ENCODE measurements around the gene PDLIM5.
"Not testable (repeated sequence)": the region's sequence is repeated elsewhere in the genome, so short reads cannot be mapped to it uniquely, and the experiment has no call there.

PDLIM5 gene

GRCh38 chr4:94660614-94661013 lies 208.9 kb downstream of the PDLIM5 start:
- no peaks in the 10 kb centered on the region for H3K27me3 ChIP-seq
- no peak overlapping the region for H3K4me3 ChIP-seq
- H4K20me1 ChIP-seq: no peaks in the 10 kb centered on the region
- peaks cover 0 to 81% (median 0%) of the 10 kb centered on the region in 11 experiments; a peak in 5 of 22 replicates for H3K36me3 ChIP-seq
- H3K4me2 ChIP-seq: no peak overlapping the region
- H3K4me1 ChIP-seq: no peaks in the 10 kb centered on the region
- no peak for TF ChIP-seq Cebpa-rat (IDR thresholded peaks at IDR 0.05)
- no peak overlapping the region for H3K27ac ChIP-seq
- H3K9me3 ChIP-seq (replicated peaks in 1 of 11): no peaks in the 10 kb centered on the region
- H3K9ac ChIP-seq: no peak overlapping the region

GRCh38 chr4:94665021-94665420 lies 213.3 kb downstream of the PDLIM5 start:
- not testable (repeated sequence) for H3K9ac ChIP-seq; H3K27me3 ChIP-seq; H3K4me2 ChIP-seq; H3K4me1 ChIP-seq; H4K20me1 ChIP-seq; H3K9me3 ChIP-seq (replicated peaks in 1 of 11); H3K4me3 ChIP-seq; H3K27ac ChIP-seq
- peaks cover 0 to 57% (median 0%) of the 10 kb centered on the region in 11 experiments; a peak in 4 of 22 replicates for H3K36me3 ChIP-seq

GRCh38 chr4:94665500-94666404 lies 214.0 kb downstream of the PDLIM5 start:
- no peak for TF ChIP-seq Cebpa-rat (IDR thresholded peaks at IDR 0.05)
- H4K20me1 ChIP-seq: no peaks in the 10 kb centered on the region
- H3K27ac ChIP-seq: no peak overlapping the region
- no peak overlapping the region for H3K9ac ChIP-seq
- no peaks in the 10 kb centered on the region for H3K4me1 ChIP-seq
- H3K27me3 ChIP-seq: no peaks in the 10 kb centered on the region
- no peak overlapping the region for H3K4me3 ChIP-seq
- no peaks in the 10 kb centered on the region for H3K9me3 ChIP-seq (replicated peaks in 1 of 11)
- peaks cover 0 to 50% (median 0%) of the 10 kb centered on the region in 11 experiments; a peak in 4 of 22 replicates for H3K36me3 ChIP-seq
- H3K4me2 ChIP-seq: no peak overlapping the region

GRCh38 chr4:94668724-94669123 lies 217.0 kb downstream of the PDLIM5 start:
- no peak for TF ChIP-seq Cebpa-rat (IDR thresholded peaks at IDR 0.05)
- Histone ChIP-seq H3K4me1 (no peaks in the 10 kb centered on the region), H4K20me1 (no peaks in the 10 kb centered on the region), H3K27me3 (no peaks in the 10 kb centered on the region), H3K9me3 (replicated peaks in 1 of 11) (no peaks in the 10 kb centered on the region), H3K36me3 (peaks cover 0 to 31% (median 0%) of the 10 kb centered on the region in 11 experiments; a peak in 4 of 22 replicates), H3K4me2 (no peak overlapping the region), H3K9ac (no peak overlapping the region), H3K4me3 (no peak overlapping the region), H3K27ac (no peak overlapping the region)

- Histone ChIP-seq H3K27me3 (no peaks in the 10 kb centered on the region), H3K4me2 (no peak overlapping the region), H3K9ac (no peak overlapping the region), H3K4me1 (no peaks in the 10 kb centered on the region), H3K9me3 (replicated peaks in 1 of 11) (no peaks in the 10 kb centered on the region), H3K27ac (no peak overlapping the region), H3K4me3 (no peak overlapping the region), H3K36me3 (peaks cover 0 to 19% (median 0%) of the 10 kb centered on the region in 11 experiments; a peak in 3 of 22 replicates), H4K20me1 (no peaks in the 10 kb centered on the region)
- TF ChIP-seq Cebpa-rat (IDR thresholded peaks at IDR 0.05): no peak
Measured at GRCh38 chr4:94669672-94670664, 218.2 kb downstream of the PDLIM5 start.

- H3K4me1 ChIP-seq: no peaks in the 10 kb centered on the region
- no peak overlapping the region for H3K27ac ChIP-seq
- no peak overlapping the region for H3K4me2 ChIP-seq
- H4K20me1 ChIP-seq: no peaks in the 10 kb centered on the region
- no peaks in the 10 kb centered on the region for H3K9me3 ChIP-seq (replicated peaks in 1 of 11)
- H3K36me3 ChIP-seq: peaks cover 0 to 10% (median 0%) of the 10 kb centered on the region in 11 experiments; a peak in 3 of 22 replicates
- no peak for TF ChIP-seq Cebpa-rat (IDR thresholded peaks at IDR 0.05)
- no peak overlapping the region for H3K9ac ChIP-seq
- H3K27me3 ChIP-seq: no peaks in the 10 kb centered on the region
- H3K4me3 ChIP-seq: no peak overlapping the region
Measured at GRCh38 chr4:94671113-94671512, 219.4 kb downstream of the PDLIM5 start.

- Histone ChIP-seq H3K27ac (no peak overlapping the region), H3K9me3 (replicated peaks in 1 of 11) (no peaks in the 10 kb centered on the region), H3K4me1 (no peaks in the 10 kb centered on the region), H3K9ac (no peak overlapping the region), H3K27me3 (no peaks in the 10 kb centered on the region), H3K4me3 (no peak overlapping the region), H3K36me3 (peaks cover 0 to 6% (median 0%) of the 10 kb centered on the region in 11 experiments; a peak in 1 of 22 replicates), H3K4me2 (no peak overlapping the region), H4K20me1 (no peaks in the 10 kb centered on the region)
- TF ChIP-seq Cebpa-rat (IDR thresholded peaks at IDR 0.05): no peak
Measured at GRCh38 chr4:94673961-94674360, 222.2 kb downstream of the PDLIM5 start.

- no peak overlapping the region for H3K9ac ChIP-seq
Measured at GRCh38 chr4:94676970-94677369, 225.2 kb downstream of the PDLIM5 start.

GRCh38 chr4:94678896-94679295 lies 227.2 kb downstream of the PDLIM5 start:
- Histone ChIP-seq H4K20me1 (no peaks in the 10 kb centered on the region), H3K27me3 (no peaks in the 10 kb centered on the region)
- TF ChIP-seq Cebpa-rat (IDR thresholded peaks at IDR 0.05): no peak

More at GRCh38 chr4:94676970-94677369, 225.2 kb downstream of the PDLIM5 start:
- no peak for TF ChIP-seq Cebpa-rat (IDR thresholded peaks at IDR 0.05)
- Histone ChIP-seq H3K27ac (no peak overlapping the region), H3K36me3 (no peaks in the 10 kb centered on the region), H4K20me1 (no peaks in the 10 kb centered on the region), H3K27me3 (no peaks in the 10 kb centered on the region), H3K4me1 (no peaks in the 10 kb centered on the region), H3K9me3 (replicated peaks in 1 of 11) (no peaks in the 10 kb centered on the region), H3K4me3 (no peak overlapping the region), H3K4me2 (no peak overlapping the region)

More at GRCh38 chr4:94678896-94679295, 227.2 kb downstream of the PDLIM5 start:
- H3K4me2 ChIP-seq: no peak overlapping the region
- H3K36me3 ChIP-seq: no peaks in the 10 kb centered on the region
- H3K9me3 ChIP-seq (replicated peaks in 1 of 11): no peaks in the 10 kb centered on the region
- H3K27ac ChIP-seq: no peak overlapping the region
- no peak overlapping the region for H3K4me3 ChIP-seq
- H3K4me1 ChIP-seq: no peaks in the 10 kb centered on the region
- H3K9ac ChIP-seq: no peak overlapping the region
